GM18951 (cell line): Measurements from ENCODE around the gene KCNK10.

Experiments used
- POLR2A ChIP-seq: IDR thresholded peaks from 4 replicates; pipeline ENCODE4 v1.6.1; 2011; ENCODE audit warnings: mild to moderate bottlenecking; ENCODE audit not compliant: insufficient read length, insufficient read depth; ENCODE audit errors: extremely low read depth
- in situ Hi-C: fragments of 300-500 bp; cut with MboI; formaldehyde crosslinking; loops from one replicate; pipeline ENCODE4 v1.12.0; 2022; ENCODE audit warnings: low sequenced_read_pairs, mixed read lengths, inconsistent platforms; ENCODE audit not compliant: unreplicated experiment

KCNK10 gene

GRCh38 chr14:88326352-88327103, 3.5 kb upstream of the KCNK10 start:
- in situ Hi-C loops = no loop called here
- no peak for TF ChIP-seq POLR2A

GRCh38 chr14:88325883-88326282, 2.8 kb upstream of the KCNK10 start:
- no peak for TF ChIP-seq POLR2A
- in situ Hi-C loops = no loop called here

DNA sequence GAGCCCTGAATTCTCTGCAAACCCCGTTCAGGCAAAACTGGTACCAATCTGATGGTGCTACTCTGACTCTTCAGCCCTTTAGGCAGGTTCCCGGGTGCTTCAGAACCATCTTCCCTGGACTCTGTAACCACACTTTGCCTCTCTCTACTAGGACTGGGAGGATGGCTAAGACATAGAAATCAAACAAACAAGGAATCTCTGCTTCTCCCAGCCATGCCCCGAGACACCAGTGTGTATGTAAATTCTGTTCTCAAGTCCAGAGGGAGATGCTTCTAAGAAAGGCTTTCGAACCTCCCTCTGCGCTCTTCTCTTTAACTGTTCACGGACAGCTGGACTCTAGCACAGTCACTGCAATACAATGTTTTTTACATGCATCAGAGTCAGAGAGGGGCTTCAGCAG, 1.9 kb upstream of the KCNK10 start:
- no peak for TF ChIP-seq POLR2A
- in situ Hi-C loops = no loop called here

DNA sequence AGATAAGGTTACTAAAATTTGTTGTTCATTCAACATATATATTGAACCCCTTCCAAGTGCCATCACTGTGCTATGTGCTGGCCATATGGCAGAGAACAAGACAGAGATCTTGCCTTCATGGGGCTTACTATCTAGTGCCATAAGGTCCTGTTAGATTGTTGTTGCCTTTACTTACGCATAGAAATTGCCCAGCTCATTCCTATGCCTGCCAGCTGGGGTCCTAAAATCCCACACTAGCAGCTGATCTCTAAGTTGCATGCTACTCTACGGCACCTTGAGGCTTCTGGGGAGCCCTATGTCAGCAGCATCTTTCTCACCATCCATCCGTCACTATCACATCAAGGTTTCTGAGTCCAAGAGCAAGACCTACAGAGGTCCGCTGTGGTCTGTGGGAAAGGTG, 1.4 kb upstream of the KCNK10 start:
- in situ Hi-C loops = no loop called here
- TF ChIP-seq POLR2A = no peak

- in situ Hi-C loops = no loop called here
- no peak for TF ChIP-seq POLR2A
Observed at GRCh38 chr14:88323523-88324199, 592 bp upstream of the KCNK10 start.

- in situ Hi-C loops = no loop called here
- TF ChIP-seq POLR2A = no peak
Observed at GRCh38 chr14:88322504-88323085, 474 bp downstream of the KCNK10 start.

GRCh38 chr14:88321692-88322503, 1.2 kb downstream of the KCNK10 start:
- TF ChIP-seq POLR2A = no peak

DNA sequence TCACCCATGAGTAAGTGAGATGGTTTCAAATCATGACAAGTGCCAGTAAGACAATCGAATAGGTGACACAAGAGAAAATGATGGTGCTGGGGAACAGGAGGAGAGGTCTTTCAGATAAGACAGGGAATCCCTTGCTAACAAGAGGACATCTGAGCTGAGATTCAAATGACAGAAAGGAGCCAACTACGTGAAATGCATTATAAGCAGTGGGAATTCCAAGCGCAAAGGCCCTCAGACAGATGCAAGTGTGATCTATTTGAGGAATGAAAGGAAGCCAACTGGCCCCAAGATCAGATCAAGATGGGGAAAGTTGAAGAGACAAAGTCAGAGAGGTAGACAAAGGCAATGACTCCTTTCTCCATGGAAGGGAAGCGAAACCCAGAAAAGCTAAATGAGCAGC, 4.7 kb downstream of the KCNK10 start:
- TF ChIP-seq POLR2A = no peak
- in situ Hi-C loops = no loop called here

More at GRCh38 chr14:88321692-88322503, 1.2 kb downstream of the KCNK10 start:
- in situ Hi-C loops = no loop called here

DNA sequence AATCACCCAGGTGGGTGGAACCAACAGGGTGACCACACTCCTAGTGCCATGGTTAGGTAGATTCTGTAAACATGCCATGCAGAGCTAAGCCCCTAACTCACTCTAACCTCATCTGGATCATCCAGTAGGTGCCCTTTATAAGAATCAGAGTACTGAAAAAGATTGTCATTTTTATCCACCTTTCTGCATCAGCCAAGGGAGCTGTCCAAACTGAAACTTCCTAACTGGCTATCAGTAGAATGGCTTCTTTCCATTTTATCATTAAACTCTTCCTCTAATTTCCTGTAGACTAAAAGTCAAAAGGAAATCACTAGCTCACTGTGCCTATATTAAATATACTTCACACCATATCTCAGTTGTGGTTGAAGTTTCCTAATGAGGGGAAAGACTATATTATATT, 6.5 kb downstream of the KCNK10 start:
- in situ Hi-C loops = no loop called here
- TF ChIP-seq POLR2A = no peak

- TF ChIP-seq POLR2A = no peak
- in situ Hi-C loops = no loop called here
Observed at GRCh38 chr14:88312257-88312656, 10.8 kb downstream of the KCNK10 start.

GRCh38 chr14:88311780-88312179, 11.3 kb downstream of the KCNK10 start:
- in situ Hi-C loops = no loop called here
- no peak for TF ChIP-seq POLR2A

- TF ChIP-seq POLR2A = no peak
- in situ Hi-C loops = no loop called here
Observed at GRCh38 chr14:88310449-88310848, 12.6 kb downstream of the KCNK10 start.

DNA sequence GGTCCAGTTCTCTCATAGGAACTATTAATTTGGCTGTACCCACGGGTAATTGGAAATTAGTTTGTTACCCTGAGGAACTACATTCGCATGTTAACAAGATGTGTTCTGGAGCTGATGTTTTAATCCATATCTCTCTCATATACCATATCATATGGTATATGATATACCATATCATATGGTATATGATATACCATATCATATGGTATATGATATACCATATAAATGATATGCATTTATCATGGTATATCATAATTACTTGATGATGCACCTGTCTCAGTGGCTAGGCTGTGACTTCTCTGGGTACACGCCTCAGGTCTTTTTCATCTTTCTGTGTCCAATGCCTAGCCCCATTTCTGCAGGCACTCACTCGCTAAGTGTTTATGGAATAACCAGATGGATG, 13.0 kb downstream of the KCNK10 start:
- TF ChIP-seq POLR2A = no peak
- in situ Hi-C loops = no loop called here

DNA sequence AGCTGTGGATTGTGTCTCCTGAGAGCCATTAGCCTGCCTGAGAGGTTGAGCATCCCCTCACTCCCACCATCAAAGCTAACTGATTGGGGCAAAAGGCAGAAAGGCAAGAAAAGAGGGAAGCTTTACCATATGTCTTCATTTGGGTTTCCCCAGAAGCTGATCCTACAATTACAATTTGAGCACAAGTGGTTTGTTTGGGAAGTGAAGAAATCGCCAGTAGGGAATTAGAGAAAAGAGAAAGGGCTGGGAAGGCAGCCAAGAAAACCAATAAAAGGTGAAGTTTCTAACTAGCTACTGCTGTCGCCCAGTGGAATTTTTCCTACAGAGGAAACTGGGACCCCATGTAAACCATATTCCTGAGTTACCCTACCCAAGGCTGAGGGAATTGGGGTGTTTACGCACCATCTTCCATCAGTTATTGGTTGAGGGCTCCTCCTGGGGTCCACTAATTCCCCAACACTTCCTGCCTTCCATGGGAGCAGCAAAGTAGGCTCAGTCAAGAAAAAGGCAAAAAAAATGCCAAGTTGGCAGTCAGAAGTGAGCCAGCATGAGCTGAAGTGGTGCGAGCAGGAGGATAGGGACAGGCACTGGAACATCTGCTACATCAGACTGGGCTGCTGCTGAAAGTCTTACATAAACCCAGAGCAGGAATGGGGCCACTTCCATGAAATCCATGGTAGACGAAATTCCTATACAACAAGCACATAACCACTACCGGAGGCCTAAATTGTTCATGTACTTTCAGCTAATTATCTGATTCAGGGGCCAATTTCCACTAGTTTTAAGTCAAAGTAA, 17.3 kb downstream of the KCNK10 start:
- TF ChIP-seq POLR2A = no peak
- in situ Hi-C loops = no loop called here
